ENCODE results near the gene GPS2.

Gene GPS2

GRCh38 chr17:7290685-7291084 is 24.5 kb downstream of the GPS2 start:
- DNase-seq: no peak

GRCh38 chr17:7290166-7290565 is 25.0 kb downstream of the GPS2 start:
- no peak for DNase-seq

- DNase-seq: no peak
Observed at GRCh38 chr17:7289256-7290032, 25.7 kb downstream of the GPS2 start.

GRCh38 chr17:7285679-7286078 is 29.5 kb downstream of the GPS2 start:
- DNase-seq: no peak

GRCh38 chr17:7284911-7285310 is 30.2 kb downstream of the GPS2 start:
- no peak for DNase-seq

GRCh38 chr17:7283471-7284216 is 31.5 kb downstream of the GPS2 start:
- no peak for DNase-seq

- peak; percentile 90 for DNase-seq
Observed at GRCh38 chr17:7282752-7283321, 32.3 kb downstream of the GPS2 start.

- DNase-seq: peak; percentile 6
Observed at GRCh38 chr17:7281953-7282751, 33.0 kb downstream of the GPS2 start.

- DNase-seq: peak; percentile 97
Observed at GRCh38 chr17:7281074-7281952, 33.8 kb downstream of the GPS2 start, which contains the start of gene SLC2A4. Gene SLC2A4, plus strand, starts transcription at chr17:7281718. Its CDS starts 217 bp downstream, at chr17:7281935.

- DNase-seq: peak; percentile 91
Observed at GRCh38 chr17:7280519-7281073, 34.6 kb downstream of the GPS2 start.

- no peak for DNase-seq
Observed at GRCh38 chr17:7279448-7279847, 35.7 kb downstream of the GPS2 start.

GRCh38 chr17:7266784-7267183 is 48.4 kb downstream of the GPS2 start:
- no peak for DNase-seq

GRCh38 chr17:7263801-7264078 is 51.4 kb downstream of the GPS2 start:
- no peak for DNase-seq

- peak; percentile 35 for DNase-seq
Observed at GRCh38 chr17:7262935-7263800, 52.0 kb downstream of the GPS2 start.
